H9 (cell line): Measurements from ENCODE around the gene ADORA2B. TPM values are rescaled to one million over a fixed set of nuclear protein-coding genes. Genes with fewer than 3 reads are reported as not detected.
A peak's percentile ranks its signal among the peaks of the same experiment; 100 is the strongest.

ENCODE experiments used
- DNase-seq: peaks from one replicate; pipeline ENCODE4 v3.0.0-alpha.2; 2017
- H2AFZ ChIP-seq: one replicate; pipeline ENCODE4 v1.6.1; 2013; ENCODE audit warnings: mild to moderate bottlenecking, low read length, control low read depth, moderate library complexity
- H2AK5ac ChIP-seq: 2 replicates; pipeline ENCODE4 v1.6.1; 2013; ENCODE audit warnings: low read length, control low read depth, mixed read lengths; ENCODE audit not compliant: insufficient read length
- H2BK120ac ChIP-seq: one replicate; pipeline ENCODE4 v1.6.1; 2013; ENCODE audit warnings: low read depth, mild to moderate bottlenecking, low read length, control low read depth, inconsistent platforms; ENCODE audit not compliant: poor library complexity, severe bottlenecking
- H2BK12ac ChIP-seq: 2 replicates; pipeline ENCODE4 v1.6.1; 2013; ENCODE audit warnings: low read length, control low read depth, mixed read lengths, low read depth; ENCODE audit not compliant: insufficient read length
- H2BK15ac ChIP-seq: 2 replicates; pipeline ENCODE4 v1.6.1; 2013; ENCODE audit warnings: low read depth, low read length, control low read depth
- H2BK20ac ChIP-seq: one replicate; pipeline ENCODE4 v1.6.1; 2013; ENCODE audit warnings: low read depth, mild to moderate bottlenecking, low read length, control low read depth, inconsistent platforms; ENCODE audit not compliant: poor library complexity, severe bottlenecking
- H2BK5ac ChIP-seq: 2 replicates; pipeline ENCODE4 v1.6.1; 2013; ENCODE audit warnings: low read length, control low read depth, mixed read lengths; ENCODE audit not compliant: insufficient read length
- H3K14ac ChIP-seq: 2 replicates; pipeline ENCODE4 v1.6.1; 2013; ENCODE audit warnings: low read length, control low read depth; ENCODE audit not compliant: insufficient read depth
- H3K18ac ChIP-seq: 2 replicates; pipeline ENCODE4 v1.6.1; 2013; ENCODE audit warnings: low read depth, mild to moderate bottlenecking, mixed read lengths, low read length, control low read depth; ENCODE audit not compliant: insufficient read length
- H3K23ac ChIP-seq: 2 replicates; pipeline ENCODE4 v1.6.1; 2013; ENCODE audit warnings: low read length, control low read depth, mixed read lengths, low read depth; ENCODE audit not compliant: insufficient read length
- H3K23me2 ChIP-seq: 2 replicates; pipeline ENCODE4 v1.6.1; 2013; ENCODE audit warnings: low read depth, mild to moderate bottlenecking, mixed read lengths, low read length, control low read depth; ENCODE audit not compliant: insufficient read length, poor library complexity, severe bottlenecking
- H3K27ac ChIP-seq: 2 replicates; pipeline ENCODE4 v1.5.1; 2013; ENCODE audit warnings: low read length, control low read depth, mixed read lengths, low read depth; ENCODE audit not compliant: insufficient read length
- H3K27me3 ChIP-seq: 2 replicates; pipeline ENCODE4 v1.6.1; 2013; ENCODE audit warnings: low read length, control low read depth, inconsistent platforms; ENCODE audit not compliant: insufficient read depth
- H3K4ac ChIP-seq: 2 replicates; pipeline ENCODE4 v1.6.1; 2013; ENCODE audit warnings: low read depth, mild to moderate bottlenecking, control low read depth, inconsistent platforms, low read length, moderate library complexity
- H3K4me1 ChIP-seq: 2 replicates; pipeline ENCODE4 v1.6.1; 2013; ENCODE audit warnings: low read length, control low read depth, inconsistent platforms; ENCODE audit not compliant: insufficient read depth
- H3K4me2 ChIP-seq: 2 replicates; pipeline ENCODE4 v1.6.1; 2013; ENCODE audit warnings: low read length, control low read depth, mixed read lengths; ENCODE audit not compliant: insufficient read length, insufficient read depth
- H3K56ac ChIP-seq: 2 replicates; pipeline ENCODE4 v1.6.1; 2013; ENCODE audit warnings: low read depth, mild to moderate bottlenecking, mixed read lengths, low read length, control low read depth; ENCODE audit not compliant: insufficient read length
- H3K79me1 ChIP-seq: 2 replicates; pipeline ENCODE4 v1.6.1; 2013; ENCODE audit warnings: low read depth, mild to moderate bottlenecking, moderate library complexity, low read length, control low read depth, inconsistent platforms; ENCODE audit not compliant: insufficient read depth, poor library complexity, severe bottlenecking
- H3K79me2 ChIP-seq: 2 replicates; pipeline ENCODE4 v1.6.1; 2013; ENCODE audit warnings: low read length, control low read depth, inconsistent platforms; ENCODE audit not compliant: insufficient read depth
- H3K9ac ChIP-seq: 2 replicates; pipeline ENCODE4 v1.6.1; 2013; ENCODE audit warnings: low read length, control low read depth, mixed read lengths; ENCODE audit not compliant: insufficient read length; ENCODE audit errors: extremely low read depth
- H3K9me3 ChIP-seq: one replicate; pipeline ENCODE4 v1.6.1; 2013; ENCODE audit warnings: low read depth, low read length, inconsistent platforms; ENCODE audit not compliant: control insufficient read depth
- H3T11ph ChIP-seq: one replicate; pipeline ENCODE4 v1.6.1; 2013; ENCODE audit warnings: mild to moderate bottlenecking, low read length, control low read depth, inconsistent platforms
- H4K20me1 ChIP-seq: one replicate; pipeline ENCODE4 v1.6.1; 2013; ENCODE audit not compliant: control insufficient read depth, insufficient read length, insufficient read depth
- H4K5ac ChIP-seq: 2 replicates; pipeline ENCODE4 v1.6.1; 2013; ENCODE audit warnings: low read depth, mild to moderate bottlenecking, mixed read lengths, low read length, control low read depth; ENCODE audit not compliant: insufficient read length
- H4K8ac ChIP-seq: replicated peaks from 2 replicates; pipeline ENCODE4 v1.6.1; 2013; ENCODE audit warnings: low read length, control low read depth, mixed read lengths, low read depth; ENCODE audit not compliant: insufficient read length
- H4K91ac ChIP-seq: 2 replicates; pipeline ENCODE4 v1.6.1; 2013; ENCODE audit warnings: low read depth, mild to moderate bottlenecking, moderate library complexity, mixed read lengths, low read length, control low read depth; ENCODE audit not compliant: insufficient read length
- H3K27ac Mint-ChIP-seq, 3 experiments: 2 replicates in 2 of 3; 3 replicates in 1 of 3; pipeline ENCODE4 v1.8.0; 2020 to 2021; ENCODE audit warnings: mixed read lengths in 3 of 3, mild to moderate bottlenecking in 1 of 3, moderate library complexity in 1 of 3
- H3K27me3 Mint-ChIP-seq: 2 replicates; pipeline ENCODE4 v1.8.0; 2021; ENCODE audit warnings: low read depth, mild to moderate bottlenecking, moderate library complexity, mixed read lengths
- H3K36me3 Mint-ChIP-seq, 3 experiments: 2 replicates in 2 of 3; 3 replicates in 1 of 3; pipeline ENCODE4 v1.8.0; 2020 to 2021; ENCODE audit warnings: low read depth in 3 of 3, mixed read lengths in 3 of 3; ENCODE audit not compliant: insufficient read depth in 1 of 3
- H3K4me1 Mint-ChIP-seq, 2 experiments: 2 replicates each; pipeline ENCODE4 v1.8.0; 2020; ENCODE audit warnings: mixed read lengths in 2 of 2
- H3K4me3 Mint-ChIP-seq, 2 experiments: 2 replicates in 1 of 2; 3 replicates in 1 of 2; pipeline ENCODE4 v1.8.0; 2020 to 2021; ENCODE audit warnings: mild to moderate bottlenecking in 2 of 2, mixed read lengths in 2 of 2, moderate library complexity in 1 of 2
- H3K9me3 Mint-ChIP-seq, 2 experiments: 2 replicates in 1 of 2; 3 replicates in 1 of 2; pipeline ENCODE4 v1.8.0; 2020; ENCODE audit warnings: mild to moderate bottlenecking in 2 of 2, mixed read lengths in 2 of 2, moderate library complexity in 1 of 2
- CTCF ChIP-seq: fragments of 200-600 bp; sonication (generic); conservative IDR thresholded peaks from 3 replicates; pipeline ENCODE4 v1.8.0; 2021; ENCODE audit warnings: antibody characterized with exemption, mild to moderate bottlenecking
- WGBS: extraction: QIAGEN DNeasy Blood & Tissue Kit; methylation state at CpG from one replicate; pipeline ENCODE4 v1.1.7; 2013; ENCODE audit warnings: missing lambda C conversion rate, low lambda C conversion rate, mixed read lengths; ENCODE audit not compliant: insufficient read length; ENCODE audit errors: extremely low coverage; 5-methylcytosine and 5-hydroxymethylcytosine counted together
- long read RNA-seq: library from polyadenylated mRNA; unstranded; transcript quantifications from one replicate; pipeline ENCODE4 v2.0.0, GENCODE V29; 2020
- total RNA-seq: library from RNA; stranded (reverse); gene quantifications from 2 replicates; pipeline ENCODE4 v1.2.1, GENCODE V29; 2021

ADORA2B gene
- 3.1 and 3.2 TPM in 2 replicates for total RNA-seq
- long read RNA-seq, transcript ADORA2B-201 (2 exons, 1,735 nt): major isoform, 6 of 6 reads
- long read RNA-seq, partial matches to known transcripts: 0 of 6 reads
- long read RNA-seq, other reads (novel, unspliced or antisense): 0 of 6 reads

DNA sequence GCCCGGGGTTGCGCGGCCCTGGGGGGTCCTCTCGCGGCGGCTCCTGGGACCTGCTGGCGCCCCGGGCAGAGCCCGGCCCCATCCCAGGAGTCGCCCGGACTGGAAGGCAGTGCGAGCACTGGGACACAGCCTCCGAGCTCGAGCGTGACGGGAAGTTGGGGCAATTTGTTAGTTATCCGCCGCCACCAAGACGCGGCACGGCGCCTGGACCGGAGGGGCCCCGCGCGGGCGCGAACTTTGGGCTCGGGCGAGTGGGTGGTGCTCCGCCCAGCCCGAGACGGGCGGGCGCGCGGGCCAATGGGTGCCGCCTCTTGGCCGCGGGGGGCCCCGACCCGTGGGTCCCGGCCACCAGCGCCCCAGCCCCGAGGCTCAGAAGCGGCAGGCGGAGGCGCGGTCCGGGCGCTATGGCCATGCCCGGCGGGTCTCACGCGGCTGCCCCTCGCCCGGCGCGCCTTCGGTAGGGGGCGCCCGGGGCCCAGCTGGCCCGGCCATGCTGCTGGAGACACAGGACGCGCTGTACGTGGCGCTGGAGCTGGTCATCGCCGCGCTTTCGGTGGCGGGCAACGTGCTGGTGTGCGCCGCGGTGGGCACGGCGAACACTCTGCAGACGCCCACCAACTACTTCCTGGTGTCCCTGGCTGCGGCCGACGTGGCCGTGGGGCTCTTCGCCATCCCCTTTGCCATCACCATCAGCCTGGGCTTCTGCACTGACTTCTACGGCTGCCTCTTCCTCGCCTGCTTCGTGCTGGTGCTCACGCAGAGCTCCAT lies at the start of gene ADORA2B:
ADORA2B (plus strand) TSS at position 372 of the 768 bp plus-strand sequence; CDS start at position 491, 119 bp downstream.
- no peak within 1 kb of the TSS for H2BK120ac ChIP-seq
- peaks cover 57% of the 10 kb centered on the region for H3K27me3 Mint-ChIP-seq
- peak; percentile 72 for TF ChIP-seq CTCF
- H3K14ac ChIP-seq: peak within 1 kb of the TSS; percentile 53; the same call in 1 of the 2 replicates
- H3K23me2 ChIP-seq: peaks cover 15% of the 10 kb centered on the region
- no peaks in the 10 kb centered on the region for H3K9me3 ChIP-seq
- no peak within 1 kb of the TSS for H3T11ph ChIP-seq
- H3K4me3 Mint-ChIP-seq: peak within 1 kb of the TSS; percentile 65 to 84
- no peak within 1 kb of the TSS for H4K5ac ChIP-seq
- no peak within 1 kb of the TSS for H3K4ac ChIP-seq
- H3K18ac ChIP-seq: peak within 1 kb of the TSS; percentile 15
- no peak within 1 kb of the TSS for H3K23ac ChIP-seq
- no peak within 1 kb of the TSS for H3K27ac ChIP-seq
- no peak within 1 kb of the TSS for H2BK20ac ChIP-seq
- no peak within 1 kb of the TSS for H2AK5ac ChIP-seq
- H3K27ac Mint-ChIP-seq: no peak within 1 kb of the TSS; a peak in 1 of 7 replicates
- no peaks in the 10 kb centered on the region for H3K79me2 ChIP-seq
- H3K4me1 Mint-ChIP-seq: peaks cover 13% of the 10 kb centered on the region in 2 experiments; a peak in 3 of 4 replicates
- H3K79me1 ChIP-seq: no peaks in the 10 kb centered on the region
- H3K4me1 ChIP-seq: no peaks in the 10 kb centered on the region
- no peaks in the 10 kb centered on the region; a peak in 1 of 7 replicates for H3K36me3 Mint-ChIP-seq
- peak within 1 kb of the TSS; percentile 1 for H3K9ac ChIP-seq
- H4K8ac ChIP-seq: no peak within 1 kb of the TSS
- no peak within 1 kb of the TSS for H2BK5ac ChIP-seq
- peaks cover 15% of the 10 kb centered on the region; the same call in 1 of the 2 replicates for H3K27me3 ChIP-seq
- H2BK15ac ChIP-seq: no peak within 1 kb of the TSS; the same call in 1 of the 2 replicates
- no peak within 1 kb of the TSS for H3K56ac ChIP-seq
- DNase-seq: peak; percentile 88
- no peak within 1 kb of the TSS for H4K91ac ChIP-seq
- H3K4me2 ChIP-seq: peak within 1 kb of the TSS; percentile 27
- no CpG with 5 or more reads among the region's 88 CpGs for WGBS
- no peak within 1 kb of the TSS for H2BK12ac ChIP-seq
- no peaks in the 10 kb centered on the region for H4K20me1 ChIP-seq
- no peak within 1 kb of the TSS for H2AFZ ChIP-seq
- H3K9me3 Mint-ChIP-seq: peaks cover 0 to 6% of the 10 kb centered on the region in 2 experiments; a peak in 4 of 5 replicates
